22Rv1 (cell line): ENCODE measurements around the gene CLCA1.

Experiments used
- CTCF ChIP-seq: fragments of 450-650 bp; IDR thresholded peaks from 2 replicates; pipeline ENCODE4 v1.5.1; 2017; ENCODE audit warnings: mild to moderate bottlenecking
- ZFX ChIP-seq: fragments of 450-650 bp; IDR thresholded peaks from 2 replicates; pipeline ENCODE4 v1.6.1; 2017; ENCODE audit warnings: antibody characterized with exemption, borderline replicate concordance

GRCh38 chr1:86471291-86471690 lies 2.6 kb downstream of the CLCA1 start:
- no peak for TF ChIP-seq CTCF
- TF ChIP-seq ZFX, result no peak
